B cell (primary cell): ENCODE data around the gene TENM4. TPM values are rescaled to one million over a fixed set of nuclear protein-coding genes. Genes with fewer than 3 reads are reported as not detected.

Experiments used
- ATAC-seq: fragments of 200-7000 bp; cut with Tn5 transposase; one replicate; pipeline ENCODE4 v1.10.0; 2021; ENCODE audit warnings: low read depth, mild to moderate bottlenecking, moderate number of reproducible peaks, moderate library complexity
- CTCF ChIA-PET: fragments of 350-600 bp; sonication (Branson Sonifier 250); formaldehyde crosslinking; loops from one replicate; lab custom pipeline; 2021; ENCODE audit warnings: antibody characterized with exemption, inconsistent platforms; lab: Charles Lee
- POLR2A ChIA-PET: fragments of 350-600 bp; sonication (Branson Sonifier 250); formaldehyde crosslinking; loops from one replicate; lab custom pipeline; 2021; ENCODE audit warnings: antibody characterized with exemption; lab: Charles Lee
- DNase-seq: peaks from one replicate; pipeline ENCODE4 v3.0.0; 2013
- H2AFZ ChIP-seq: 2 replicates; pipeline ENCODE4 v1.6.1; 2012; ENCODE audit warnings: mild to moderate bottlenecking, low read depth, low read length; ENCODE audit not compliant: insufficient read depth, poor library complexity, severe bottlenecking
- H3K27ac ChIP-seq, 2 donors: 1 replicate in 1 of 2; 2 replicates in 1 of 2; pipeline ENCODE4 v1.5.1; 2012 to 2013; ENCODE audit warnings: low read length in 2 of 2, mild to moderate bottlenecking in 2 of 2, moderate library complexity in 1 of 2
- H3K27me3 ChIP-seq, 4 experiments: fragments of 200-600 bp in 1 of 4; sonication (generic) in 1 of 4; replicated peaks in 1 of 4; 1 replicate in 2 of 4; 2 replicates in 2 of 4; pipeline versions ENCODE4 v1.6.1 to v1.7.0; 2013 to 2016; ENCODE audit warnings: low read length in 3 of 4, mild to moderate bottlenecking in 2 of 4, mixed read lengths in 1 of 4, moderate library complexity in 1 of 4; ENCODE audit not compliant: insufficient read depth in 4 of 4, control insufficient read depth in 3 of 4; ENCODE audit errors: control extremely low read depth in 1 of 4
- H3K36me3 ChIP-seq, 2 experiments: replicated peaks in 1 of 2; 1 replicate in 1 of 2; 2 replicates in 1 of 2; pipeline versions ENCODE4 v1.6.1 to v1.7.1; 2013; ENCODE audit warnings: low read length in 1 of 2; ENCODE audit not compliant: insufficient read depth in 2 of 2, control insufficient read depth in 1 of 2; ENCODE audit errors: control extremely low read depth in 1 of 2, extremely low read depth in 1 of 2
- H3K4me1 ChIP-seq, 2 donors: fragments of 200-600 bp in 1 of 2; sonication (generic) in 1 of 2; 1 replicate in 1 of 2; 2 replicates in 1 of 2; pipeline versions ENCODE4 v1.5.1 to v1.6.1; 2013 to 2017; ENCODE audit warnings: low read length in 2 of 2; ENCODE audit not compliant: control insufficient read depth in 2 of 2, insufficient read depth in 2 of 2
- H3K4me2 ChIP-seq: replicated peaks from 2 replicates; pipeline ENCODE3; 2012; ENCODE audit warnings: mild to moderate bottlenecking, low read depth, low read length; ENCODE audit not compliant: poor library complexity, severe bottlenecking
- H3K4me3 ChIP-seq, 5 experiments: fragments of 200-600 bp in 1 of 5; sonication (generic) in 1 of 5; 1 replicate in 3 of 5; 2 replicates in 2 of 5; pipeline versions ENCODE4 v1.5.1 to v1.7.0; 2011 to 2016; ENCODE audit warnings: low read length in 4 of 5, mild to moderate bottlenecking in 4 of 5, low read depth in 2 of 5, control low read depth in 1 of 5, moderate library complexity in 1 of 5; ENCODE audit not compliant: insufficient read depth in 1 of 5; ENCODE audit errors: control extremely low read depth in 1 of 5, extremely low read depth in 1 of 5
- H3K79me2 ChIP-seq: fragments of 200-600 bp; sonication (generic); one replicate; pipeline ENCODE4 v1.6.0; 2016; ENCODE audit warnings: low read length; ENCODE audit not compliant: control insufficient read depth, insufficient read depth
- H3K9ac ChIP-seq: fragments of 200-600 bp; sonication (generic); 2 replicates; pipeline ENCODE4 v1.6.1; 2017; ENCODE audit warnings: mild to moderate bottlenecking, low read length, moderate library complexity
- H3K9me3 ChIP-seq, 3 donors: one replicate each; pipeline versions ENCODE4 v1.6.1 to v1.7.1; 2013; ENCODE audit warnings: low read length in 2 of 3; ENCODE audit not compliant: control insufficient read depth in 2 of 3, insufficient read depth in 1 of 3; ENCODE audit errors: control extremely low read depth in 1 of 3
- H4K20me1 ChIP-seq: 2 replicates; pipeline ENCODE4 v1.6.0; 2012; ENCODE audit warnings: mild to moderate bottlenecking, low read length; ENCODE audit not compliant: insufficient read depth, control insufficient read depth, poor library complexity, severe bottlenecking
- H3K27ac Mint-ChIP-seq: one replicate; pipeline ENCODE4 v1.8.0; 2021; ENCODE audit warnings: mixed read lengths
- H3K27me3 Mint-ChIP-seq: one replicate; pipeline ENCODE4 v1.8.0; 2021; ENCODE audit warnings: mixed read lengths
- H3K4me1 Mint-ChIP-seq: one replicate; pipeline ENCODE4 v1.8.0; 2021; ENCODE audit warnings: mixed read lengths
- H3K4me3 Mint-ChIP-seq: one replicate; pipeline ENCODE4 v1.8.0; 2021; ENCODE audit warnings: mixed read lengths
- H3K9me3 Mint-ChIP-seq: one replicate; pipeline ENCODE4 v1.8.0; 2022; ENCODE audit warnings: mixed read lengths; ENCODE audit not compliant: insufficient read depth
- EZH2 ChIP-seq: IDR thresholded peaks from 2 replicates; pipeline ENCODE4 v1.6.1; 2012; ENCODE audit warnings: borderline replicate concordance, low read depth, mild to moderate bottlenecking, moderate library complexity, low read length; ENCODE audit not compliant: insufficient read depth, poor library complexity, severe bottlenecking
- WGBS: methylation state at CpG from one replicate; pipeline ENCODE4 v1.1.5; 2013; ENCODE audit warnings: missing lambda C conversion rate; ENCODE audit not compliant: insufficient coverage; 5-methylcytosine and 5-hydroxymethylcytosine counted together
- intact Hi-C: fragments of 100-400 bp; cut with micrococcal nuclease; formaldehyde crosslinking; loops from one replicate; pipeline ENCODE4 v1.10.0; 2022
- polyA plus RNA-seq: library from polyadenylated mRNA; depleted of rRNA; stranded (reverse); fragments of >200 nt; gene quantifications from 2 replicates; pipeline ENCODE4 v1.2.3, GENCODE V29; 2012
- total RNA-seq, 2 donors: library from RNA; stranded (reverse); fragments of 120-200 nt in 1 of 2; gene quantifications; 1 replicate in 1 of 2; 2 replicates in 1 of 2; pipeline versions ENCODE4 v1.2.3 to v1.2.4, GENCODE V29; 2013 to 2022
- TF ChIP-seq, protein P1 (sequence below): fragments of 200-600 bp; IDR thresholded peaks from one replicate; pipeline ENCODE4 v1.8.0; 2022; ENCODE audit warnings: antibody characterized with exemption, mild to moderate bottlenecking

Gene TENM4
- total and polyA plus RNA-seq, 2 donors (not counting 1 experiment from before 2014, with no cell fraction given) = 0.09 to 5.7 TPM

DNA sequence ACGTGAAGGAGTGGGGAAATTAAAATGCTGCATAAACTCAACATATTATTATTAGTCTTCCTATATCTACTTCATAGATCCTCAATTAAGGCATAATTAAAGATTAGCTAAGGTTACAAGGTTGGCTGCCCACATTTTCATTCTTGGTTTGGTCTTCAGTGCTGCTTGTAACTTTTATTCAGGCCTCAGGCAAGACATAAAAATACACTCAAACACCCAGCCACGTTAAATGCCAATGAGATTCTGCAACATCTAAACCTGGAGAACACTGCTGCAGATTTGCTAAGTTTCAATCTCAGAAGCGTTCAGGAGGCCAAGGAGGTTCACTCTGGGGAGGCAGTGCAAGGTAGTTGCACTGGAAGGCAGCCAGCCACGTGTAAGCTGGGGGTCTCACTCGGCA is 507.5 kb downstream of the TENM4 start:
- no peak overlapping the region for H3K4me3 ChIP-seq
- H4K20me1 ChIP-seq = no peaks in the 10 kb centered on the region
- no peaks in the 10 kb centered on the region for H3K9me3 Mint-ChIP-seq
- DNase-seq = no peak
- H3K36me3 ChIP-seq = no peaks in the 10 kb centered on the region
- no peak overlapping the region for H3K27ac ChIP-seq
- H3K79me2 ChIP-seq = no peaks in the 10 kb centered on the region
- ChIA-PET CTCF (no interaction called here), POLR2A (no interaction called here)
- no peak overlapping the region for H3K4me2 ChIP-seq
- no peaks in the 10 kb centered on the region for H3K27me3 ChIP-seq
- H3K27ac Mint-ChIP-seq = no peak overlapping the region
- H3K4me3 Mint-ChIP-seq = no peak overlapping the region
- no peak overlapping the region for H3K9ac ChIP-seq
- intact Hi-C loops = no loop called here
- H2AFZ ChIP-seq = no peak overlapping the region
- no peaks in the 10 kb centered on the region for H3K9me3 ChIP-seq
- TF ChIP-seq EZH2 = no peak
- TF ChIP-seq, protein P1, sequence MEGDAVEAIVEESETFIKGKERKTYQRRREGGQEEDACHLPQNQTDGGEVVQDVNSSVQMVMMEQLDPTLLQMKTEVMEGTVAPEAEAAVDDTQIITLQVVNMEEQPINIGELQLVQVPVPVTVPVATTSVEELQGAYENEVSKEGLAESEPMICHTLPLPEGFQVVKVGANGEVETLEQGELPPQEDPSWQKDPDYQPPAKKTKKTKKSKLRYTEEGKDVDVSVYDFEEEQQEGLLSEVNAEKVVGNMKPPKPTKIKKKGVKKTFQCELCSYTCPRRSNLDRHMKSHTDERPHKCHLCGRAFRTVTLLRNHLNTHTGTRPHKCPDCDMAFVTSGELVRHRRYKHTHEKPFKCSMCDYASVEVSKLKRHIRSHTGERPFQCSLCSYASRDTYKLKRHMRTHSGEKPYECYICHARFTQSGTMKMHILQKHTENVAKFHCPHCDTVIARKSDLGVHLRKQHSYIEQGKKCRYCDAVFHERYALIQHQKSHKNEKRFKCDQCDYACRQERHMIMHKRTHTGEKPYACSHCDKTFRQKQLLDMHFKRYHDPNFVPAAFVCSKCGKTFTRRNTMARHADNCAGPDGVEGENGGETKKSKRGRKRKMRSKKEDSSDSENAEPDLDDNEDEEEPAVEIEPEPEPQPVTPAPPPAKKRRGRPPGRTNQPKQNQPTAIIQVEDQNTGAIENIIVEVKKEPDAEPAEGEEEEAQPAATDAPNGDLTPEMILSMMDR = no peak
- no peak for ATAC-seq
- no peaks in the 10 kb centered on the region for H3K4me1 Mint-ChIP-seq
- peaks cover 17% of the 10 kb centered on the region for H3K27me3 Mint-ChIP-seq
- H3K4me1 ChIP-seq = no peaks in the 10 kb centered on the region
- 90% methylated on average over 3 of the region's 5 CpGs for WGBS

DNA sequence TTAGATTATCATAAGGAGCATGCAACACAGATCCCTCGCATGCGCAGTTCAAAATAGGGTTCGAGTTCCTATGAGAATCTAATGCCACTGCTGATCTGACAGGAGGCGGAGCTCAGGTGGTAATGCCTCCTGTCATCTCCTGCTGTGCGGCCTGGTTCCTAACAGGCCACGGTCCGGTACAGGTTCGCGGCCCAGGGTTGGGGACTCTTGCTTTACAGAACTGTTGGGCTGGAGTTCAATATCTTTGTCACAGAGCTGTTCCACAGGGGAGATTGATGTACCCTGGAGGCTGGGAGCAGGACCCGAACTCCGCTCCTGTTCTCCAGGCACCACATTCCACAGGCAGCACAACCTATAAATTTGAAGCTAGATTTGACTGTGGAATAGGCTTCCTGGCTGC is 508.1 kb downstream of the TENM4 start:
- no peak overlapping the region for H3K27ac Mint-ChIP-seq
- ATAC-seq (no peak), DNase-seq (no peak)
- Histone ChIP-seq H3K4me3 (no peak overlapping the region), H3K27me3 (no peaks in the 10 kb centered on the region), H3K27ac (no peak overlapping the region), H3K9ac (no peak overlapping the region), H3K4me1 (no peaks in the 10 kb centered on the region), H4K20me1 (no peaks in the 10 kb centered on the region), H3K4me2 (no peak overlapping the region), H3K79me2 (no peaks in the 10 kb centered on the region), H3K36me3 (no peaks in the 10 kb centered on the region), H2AFZ (no peak overlapping the region), H3K9me3 (no peaks in the 10 kb centered on the region)
- no peaks in the 10 kb centered on the region for H3K4me1 Mint-ChIP-seq
- no peak overlapping the region for H3K4me3 Mint-ChIP-seq
- intact Hi-C loops = no loop called here
- H3K27me3 Mint-ChIP-seq = peaks cover 19% of the 10 kb centered on the region
- TF ChIP-seq, protein P1 = no peak
- no peak for TF ChIP-seq EZH2
- WGBS = 97% methylated on average over 9 of the region's 11 CpGs
- CTCF ChIA-PET = no interaction called here
- no peaks in the 10 kb centered on the region for H3K9me3 Mint-ChIP-seq
- POLR2A ChIA-PET = no interaction called here
